Mucosa of stomach (tissue), 1 donor: ENCODE results near the gene CEMP1.

Source experiments
- H3K27me3 ChIP-seq: one replicate; pipeline ENCODE4 v1.7.0; 2013; ENCODE audit warnings: mild to moderate bottlenecking, low read length; ENCODE audit not compliant: control insufficient read depth, insufficient read depth
- H3K36me3 ChIP-seq: one replicate; pipeline ENCODE4 v1.7.0; 2013; ENCODE audit warnings: low read length; ENCODE audit not compliant: control insufficient read depth, insufficient read depth
- H3K4me1 ChIP-seq: one replicate; pipeline ENCODE4 v1.7.0; 2013; ENCODE audit warnings: mild to moderate bottlenecking, low read length; ENCODE audit not compliant: control insufficient read depth, insufficient read depth
- H3K4me3 ChIP-seq: one replicate; pipeline ENCODE4 v1.7.0; 2013; ENCODE audit warnings: low read length
- H3K9ac ChIP-seq: one replicate; pipeline ENCODE4 v1.7.0; 2013; ENCODE audit warnings: mild to moderate bottlenecking, low read length, moderate library complexity
- H3K9me3 ChIP-seq: one replicate; pipeline ENCODE4 v1.7.0; 2013; ENCODE audit warnings: mild to moderate bottlenecking, low read length, moderate library complexity; ENCODE audit not compliant: control insufficient read depth
- donor health status: Pancreatic carcinoma.

The CEMP1 gene

DNA sequence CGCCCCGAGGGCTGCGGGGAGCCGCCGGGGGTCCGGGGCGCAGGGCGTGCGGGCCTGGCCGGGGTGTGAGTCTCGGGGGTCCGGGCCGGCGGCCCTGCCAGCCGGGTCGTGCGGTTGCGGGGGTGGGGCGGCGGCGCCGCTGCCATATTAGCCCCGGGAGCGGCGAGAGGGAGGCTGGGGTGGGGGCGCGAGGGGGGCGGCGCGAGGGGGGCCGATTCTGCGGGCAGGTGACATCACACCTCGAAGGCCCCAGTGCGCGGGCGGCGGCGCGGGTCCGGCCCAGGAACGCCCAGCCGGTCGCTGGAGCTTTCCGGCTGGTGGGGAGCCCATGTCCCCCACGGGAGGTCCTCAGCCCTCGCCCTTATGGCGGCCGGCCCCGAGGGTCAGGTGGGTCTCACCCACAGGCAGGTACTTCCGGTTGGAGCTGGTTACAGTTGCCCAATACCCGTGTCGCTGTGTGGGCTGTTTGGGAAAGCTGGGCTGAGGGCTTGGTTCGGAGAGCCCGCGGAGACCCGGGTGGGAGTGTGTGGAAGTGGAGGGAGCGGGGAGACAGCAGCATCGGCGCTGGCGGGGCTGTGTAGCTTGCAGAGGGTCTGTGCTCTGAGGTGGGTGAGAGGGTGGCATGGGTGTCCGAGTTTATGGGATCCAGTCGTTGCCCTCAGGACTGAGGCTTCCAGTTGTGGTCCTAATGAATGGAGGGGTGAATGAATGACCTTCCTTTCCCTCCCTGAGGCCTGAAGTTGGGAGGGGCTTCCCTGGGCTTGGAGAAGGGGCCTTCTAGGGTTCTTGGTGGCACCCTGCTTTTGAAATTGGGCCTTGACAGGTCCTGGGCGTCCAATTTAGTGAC is 16.7 kb downstream of the CEMP1 start:
- peak overlapping the region; percentile 87 for H3K9ac ChIP-seq
- H3K4me3 ChIP-seq: peak overlapping the region; percentile 81
- peaks cover 61% of the 10 kb centered on the region for H3K4me1 ChIP-seq
- H3K9me3 ChIP-seq: no peaks in the 10 kb centered on the region
- H3K27me3 ChIP-seq: peaks cover 3% of the 10 kb centered on the region
- H3K36me3 ChIP-seq: no peaks in the 10 kb centered on the region

DNA sequence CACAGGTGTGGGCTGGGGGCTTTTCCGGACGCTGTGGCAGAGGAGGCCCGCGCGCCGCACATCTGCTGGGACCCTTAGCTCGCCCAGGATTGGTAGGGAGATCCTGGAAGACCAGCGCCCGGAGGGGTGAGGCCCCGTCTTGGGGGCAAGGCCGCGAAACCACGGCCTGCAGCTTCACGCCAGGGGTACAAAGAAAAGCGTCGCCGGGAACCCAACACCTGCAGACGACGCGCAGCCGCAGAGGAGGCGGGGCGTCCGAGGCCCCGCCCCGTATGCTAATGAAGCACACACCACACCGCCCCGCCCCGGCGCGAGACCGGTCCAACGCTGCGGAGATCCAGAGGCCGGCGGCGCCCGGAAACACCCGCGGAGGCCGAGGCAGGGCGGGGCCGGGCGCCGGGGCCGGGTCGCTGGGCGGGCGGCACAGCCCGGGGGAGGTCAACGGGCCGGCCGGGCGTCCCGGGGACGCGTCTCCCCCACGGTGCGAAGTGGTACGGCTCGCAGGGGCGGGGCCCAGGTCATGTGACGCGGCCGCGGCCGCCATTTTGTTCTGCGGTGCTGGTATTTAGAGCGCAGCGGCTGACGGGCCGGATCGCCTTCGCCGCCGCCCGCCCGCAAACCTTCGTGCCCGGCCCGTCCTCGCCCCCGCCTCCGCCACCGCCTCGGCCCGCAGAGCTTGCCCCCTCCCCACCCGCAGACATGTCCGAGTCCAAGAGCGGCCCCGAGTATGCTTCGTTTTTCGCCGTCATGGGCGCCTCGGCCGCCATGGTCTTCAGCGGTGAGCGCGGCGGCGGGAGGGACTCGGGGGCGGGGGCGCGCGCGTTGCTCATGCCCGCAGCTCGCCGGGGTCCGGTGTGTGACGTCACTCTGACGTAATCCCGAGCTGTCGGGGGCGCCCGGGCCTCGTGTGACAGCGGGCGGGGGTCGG is 17.5 kb downstream of the CEMP1 start, which contains the start of gene ATP6V0C:
Gene ATP6V0C, plus strand, starts transcription at position 548 of the 928 bp plus-strand sequence. Its CDS starts 152 bp downstream, at position 700.
- no peaks in the 10 kb centered on the region for H3K9me3 ChIP-seq
- peak within 1 kb of the TSS; percentile 87 for H3K9ac ChIP-seq
- H3K4me1 ChIP-seq: peaks cover 52% of the 10 kb centered on the region
- no peaks in the 10 kb centered on the region for H3K36me3 ChIP-seq
- peaks cover 3% of the 10 kb centered on the region for H3K27me3 ChIP-seq
- peak within 1 kb of the TSS; percentile 81 for H3K4me3 ChIP-seq

DNA sequence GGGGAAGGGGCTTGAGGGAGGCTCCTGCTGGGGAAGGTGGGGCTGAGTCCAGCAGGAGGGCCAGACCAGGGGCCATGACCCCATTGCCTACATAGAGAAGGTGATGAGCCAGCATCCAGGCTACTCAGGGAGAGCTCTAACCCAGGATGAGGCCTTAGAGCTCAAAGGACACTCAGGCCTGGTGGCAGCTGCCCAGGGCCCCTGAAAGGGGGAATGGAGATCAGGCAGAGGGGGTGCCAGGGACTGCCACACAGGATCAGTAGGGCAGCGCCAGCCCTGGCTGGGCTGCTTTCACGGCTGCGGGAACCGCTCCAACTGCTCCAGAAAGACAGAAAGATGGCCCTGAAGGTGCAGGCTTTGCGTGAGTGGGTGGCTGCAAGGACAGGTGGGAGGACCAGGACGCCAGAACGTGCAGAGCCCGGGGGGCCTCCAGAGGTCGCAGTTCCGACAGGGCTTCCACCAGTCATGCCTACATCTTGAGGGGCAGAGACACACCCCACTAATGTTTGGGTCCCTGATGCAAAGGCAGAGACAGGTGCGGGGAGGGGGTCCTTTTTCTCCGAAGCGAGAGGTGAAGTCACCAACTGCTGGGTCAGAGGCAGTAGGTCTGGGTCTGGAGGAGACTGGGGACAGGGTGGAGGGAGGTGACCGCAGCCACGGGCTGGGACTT is 18.3 kb downstream of the CEMP1 start:
- peaks cover 3% of the 10 kb centered on the region for H3K27me3 ChIP-seq
- peak overlapping the region; percentile 14 for H3K4me3 ChIP-seq
- no peaks in the 10 kb centered on the region for H3K36me3 ChIP-seq
- peaks cover 44% of the 10 kb centered on the region for H3K4me1 ChIP-seq
- no peaks in the 10 kb centered on the region for H3K9me3 ChIP-seq
- H3K9ac ChIP-seq: peak overlapping the region; percentile 87

GRCh38 chr16:2511996-2512734 is 19.0 kb downstream of the CEMP1 start:
- Histone ChIP-seq H3K4me3 (no peak overlapping the region), H3K9ac (no peak overlapping the region), H3K4me1 (peaks cover 41% of the 10 kb centered on the region), H3K9me3 (no peaks in the 10 kb centered on the region), H3K27me3 (peaks cover 3% of the 10 kb centered on the region), H3K36me3 (no peaks in the 10 kb centered on the region)

DNA sequence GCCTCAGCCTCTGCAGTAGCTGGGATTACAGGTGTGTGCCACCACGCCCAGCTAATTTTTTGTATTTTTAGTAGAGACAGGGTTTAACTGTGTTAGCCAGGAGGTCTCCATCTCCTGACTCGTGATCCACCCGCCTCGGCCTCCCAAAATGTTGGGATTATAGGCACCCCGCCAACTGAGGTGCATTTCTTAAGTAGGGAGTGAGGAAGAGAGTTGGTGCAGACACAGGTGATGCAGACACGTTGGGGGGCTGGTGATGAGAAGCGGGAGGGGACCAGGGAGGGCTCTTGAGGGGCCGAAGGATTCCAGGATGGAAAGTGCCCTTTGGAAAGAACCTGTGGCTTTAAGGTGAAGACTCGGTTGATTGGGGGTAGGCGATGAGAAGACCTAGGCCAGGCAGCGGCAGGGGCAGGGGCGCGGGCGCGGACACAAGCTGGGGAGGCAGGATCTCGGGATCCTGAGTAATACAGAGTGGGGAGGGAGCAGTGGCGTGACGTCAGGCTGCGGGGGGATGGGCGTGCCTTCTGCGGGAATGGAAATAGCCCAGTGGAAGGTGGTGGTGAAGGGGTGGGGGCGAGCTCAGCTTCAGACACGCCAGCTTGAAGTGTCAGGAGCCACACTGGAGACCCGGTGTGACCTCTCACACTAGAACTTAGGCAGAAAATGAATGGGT is 19.9 kb downstream of the CEMP1 start:
- Histone ChIP-seq H3K4me3 (no peak overlapping the region), H3K9me3 (no peaks in the 10 kb centered on the region), H3K27me3 (peaks cover 3% of the 10 kb centered on the region), H3K4me1 (peaks cover 32% of the 10 kb centered on the region), H3K36me3 (no peaks in the 10 kb centered on the region), H3K9ac (peak overlapping the region; percentile 39)

- Histone ChIP-seq H3K36me3 (no peaks in the 10 kb centered on the region), H3K9ac (no peak overlapping the region), H3K27me3 (peaks cover 3% of the 10 kb centered on the region), H3K4me3 (no peak overlapping the region), H3K9me3 (no peaks in the 10 kb centered on the region), H3K4me1 (peaks cover 17% of the 10 kb centered on the region)
Measured at GRCh38 chr16:2508722-2509400, 22.3 kb downstream of the CEMP1 start.

GRCh38 chr16:2507665-2508064 is 23.5 kb downstream of the CEMP1 start:
- H3K36me3 ChIP-seq: no peaks in the 10 kb centered on the region
- H3K9me3 ChIP-seq: no peaks in the 10 kb centered on the region
- no peak overlapping the region for H3K9ac ChIP-seq
- H3K4me1 ChIP-seq: peaks cover 14% of the 10 kb centered on the region
- H3K4me3 ChIP-seq: no peak overlapping the region
- no peaks in the 10 kb centered on the region for H3K27me3 ChIP-seq

DNA sequence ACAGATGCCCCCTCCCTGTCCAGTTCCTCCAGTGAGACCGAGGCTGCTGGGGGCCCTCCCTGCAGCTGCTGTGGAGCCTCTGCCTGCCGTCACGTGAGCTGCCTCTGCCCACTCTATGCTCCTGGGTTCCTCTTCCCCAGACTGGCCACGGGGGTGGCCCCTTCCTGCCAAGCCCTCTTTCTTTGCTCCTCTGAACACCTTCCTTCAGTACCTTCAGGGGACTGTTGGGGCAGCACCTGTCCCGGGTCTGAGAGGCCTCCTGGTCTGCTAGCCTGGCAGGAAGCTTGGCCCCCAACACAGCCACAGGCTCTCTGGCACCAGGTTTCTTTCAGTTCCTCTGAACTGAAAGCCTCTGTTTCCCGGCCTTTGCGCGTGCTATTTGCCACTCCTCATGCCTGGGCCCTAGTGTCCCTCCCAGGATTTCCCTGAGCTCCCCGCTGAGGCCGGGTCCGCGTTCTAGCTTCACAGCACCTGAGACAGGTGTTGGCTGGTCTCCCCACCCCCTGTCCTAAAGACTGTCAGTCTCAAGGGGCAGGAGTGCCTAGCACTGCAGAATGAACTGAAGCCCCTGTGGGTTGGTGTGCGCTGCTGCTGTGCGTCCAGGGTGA is 24.1 kb downstream of the CEMP1 start:
- no peaks in the 10 kb centered on the region for H3K36me3 ChIP-seq
- peaks cover 14% of the 10 kb centered on the region for H3K4me1 ChIP-seq
- no peak overlapping the region for H3K4me3 ChIP-seq
- no peak overlapping the region for H3K9ac ChIP-seq
- no peaks in the 10 kb centered on the region for H3K9me3 ChIP-seq
- H3K27me3 ChIP-seq: no peaks in the 10 kb centered on the region

DNA sequence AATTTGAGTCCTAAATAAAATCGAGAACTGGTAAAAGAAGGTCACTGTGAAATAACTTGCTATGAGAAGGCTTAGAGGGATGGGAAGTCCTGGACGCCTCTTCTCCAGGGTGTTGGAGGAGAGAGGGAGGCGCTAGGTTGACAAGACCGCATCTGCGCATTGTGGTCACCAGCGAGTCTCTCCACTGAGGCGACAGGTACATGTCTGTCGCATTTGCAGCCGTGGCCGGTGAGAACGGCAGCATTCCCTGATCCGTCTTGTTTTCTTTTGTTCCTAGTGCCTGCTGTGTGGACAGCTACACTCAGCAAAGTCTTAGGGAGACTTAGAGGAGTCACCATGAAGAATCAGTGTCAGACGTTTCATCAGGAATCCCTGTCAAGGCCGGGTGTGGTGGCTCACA is 25.5 kb downstream of the CEMP1 start:
- no peaks in the 10 kb centered on the region for H3K36me3 ChIP-seq
- H3K4me3 ChIP-seq: no peak overlapping the region
- H3K27me3 ChIP-seq: no peaks in the 10 kb centered on the region
- no peaks in the 10 kb centered on the region for H3K9me3 ChIP-seq
- no peak overlapping the region for H3K9ac ChIP-seq
- peaks cover 11% of the 10 kb centered on the region for H3K4me1 ChIP-seq
